ENCODE measurements around the gene ATP23. TPM values are rescaled to one million over a fixed set of nuclear protein-coding genes. Genes with fewer than 3 reads are reported as not detected.

The ATP23 gene
- total and polyA plus RNA-seq, 10 of the 15 experiments (the other 5 are each of a cell fraction or from before 2014, with no cell fraction given): 1.6 to 28.1 (median 15.1) TPM

GRCh38 chr12:57983146-57983857 is 41.9 kb downstream of the ATP23 start (continued):
- TF ChIP-seq NKRF (conservative IDR thresholded peaks at IDR 0.05) (no peak), CTCF (IDR thresholded peaks at IDR 0.05 in 2 of 3, conservative IDR thresholded peaks at IDR 0.05 in 1 of 3; ENCODE audit: control insufficient read depth in 2 of 3, extremely low read depth in 1 of 3, insufficient read depth in 1 of 3, low read depth in 3 of 3, low read length in 3 of 3) (peak; percentile 35 to 58 (median 42); a peak in 5 of 6 replicates), ZNF217 (IDR thresholded peaks at IDR 0.05) (no peak), NBN (IDR thresholded peaks at IDR 0.05) (no peak), USF1 (IDR thresholded peaks at IDR 0.05; ENCODE audit: borderline replicate concordance, extremely low read length, insufficient read depth, low read depth, low read length) (no peak), SMC3 (IDR thresholded peaks at IDR 0.05; ENCODE audit: borderline replicate concordance, low read length) (peak; percentile 35; the same call in 1 of the 2 replicates), RELB (IDR thresholded peaks at IDR 0.05; ENCODE audit: low read depth) (no peak), ASH2L (IDR thresholded peaks at IDR 0.05; ENCODE audit: borderline replicate concordance, low read depth) (no peak), EGR1 (IDR thresholded peaks at IDR 0.05; ENCODE audit: borderline replicate concordance in 1 of 2, low read depth in 2 of 2, low read length in 2 of 2) (no peak), ZNF384 (IDR thresholded peaks at IDR 0.05; ENCODE audit: borderline replicate concordance, low read depth, low read length) (peak; percentile 58), IKZF2 (IDR thresholded peaks at IDR 0.05) (no peak), SIX5 (IDR thresholded peaks at IDR 0.05; ENCODE audit: low read depth, low read length, severe bottlenecking) (no peak), ZBED1 (IDR thresholded peaks at IDR 0.05; ENCODE audit: borderline replicate concordance) (no peak), JUND (IDR thresholded peaks at IDR 0.05; ENCODE audit: low read depth, low read length) (no peak), YBX1 (IDR thresholded peaks at IDR 0.05) (no peak)
